Thyroid gland (tissue), 4 donors: ENCODE results near the gene NYNRIN.

Source experiments
- POLR2A ChIP-seq, 2 donors: fragments of 450-650 bp; IDR thresholded peaks; one replicate each; pipeline ENCODE4 v1.6.1; 2017; ENCODE audit warnings: antibody characterized with exemption in 2 of 2, mild to moderate bottlenecking in 2 of 2, moderate library complexity in 1 of 2
- TF ChIP-seq, protein P1 (sequence below), 6 experiments: fragments of 200-600 bp in 3 of 6; fragments of 450-650 bp in 3 of 6; sonication (generic) in 3 of 6; IDR thresholded peaks; one replicate each; pipeline ENCODE4 v1.5.1; 2016 to 2019; ENCODE audit warnings: antibody characterized with exemption in 6 of 6, mild to moderate bottlenecking in 2 of 6, inconsistent platforms in 1 of 6, moderate library complexity in 1 of 6

DNA sequence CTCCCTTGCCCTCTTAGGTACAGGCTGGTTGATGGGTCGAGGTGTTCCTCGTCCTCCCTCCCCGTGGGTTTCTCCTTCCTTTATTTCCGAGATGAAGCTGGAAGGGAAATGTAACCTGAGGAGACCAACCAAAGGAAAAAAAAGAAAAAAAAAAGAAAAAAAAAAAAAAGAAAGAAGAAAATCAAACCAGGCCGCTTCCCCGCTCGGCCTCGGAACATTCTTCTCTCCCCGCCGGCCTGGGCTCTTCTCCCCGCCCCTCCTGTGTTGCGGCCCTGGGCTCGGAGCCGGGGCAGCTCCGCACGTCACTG, 32.4 kb upstream of the NYNRIN start:
- TF ChIP-seq, protein P1, sequence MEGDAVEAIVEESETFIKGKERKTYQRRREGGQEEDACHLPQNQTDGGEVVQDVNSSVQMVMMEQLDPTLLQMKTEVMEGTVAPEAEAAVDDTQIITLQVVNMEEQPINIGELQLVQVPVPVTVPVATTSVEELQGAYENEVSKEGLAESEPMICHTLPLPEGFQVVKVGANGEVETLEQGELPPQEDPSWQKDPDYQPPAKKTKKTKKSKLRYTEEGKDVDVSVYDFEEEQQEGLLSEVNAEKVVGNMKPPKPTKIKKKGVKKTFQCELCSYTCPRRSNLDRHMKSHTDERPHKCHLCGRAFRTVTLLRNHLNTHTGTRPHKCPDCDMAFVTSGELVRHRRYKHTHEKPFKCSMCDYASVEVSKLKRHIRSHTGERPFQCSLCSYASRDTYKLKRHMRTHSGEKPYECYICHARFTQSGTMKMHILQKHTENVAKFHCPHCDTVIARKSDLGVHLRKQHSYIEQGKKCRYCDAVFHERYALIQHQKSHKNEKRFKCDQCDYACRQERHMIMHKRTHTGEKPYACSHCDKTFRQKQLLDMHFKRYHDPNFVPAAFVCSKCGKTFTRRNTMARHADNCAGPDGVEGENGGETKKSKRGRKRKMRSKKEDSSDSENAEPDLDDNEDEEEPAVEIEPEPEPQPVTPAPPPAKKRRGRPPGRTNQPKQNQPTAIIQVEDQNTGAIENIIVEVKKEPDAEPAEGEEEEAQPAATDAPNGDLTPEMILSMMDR (IDR thresholded peaks at IDR 0.05) = no peak
- peak in 1 of 2 donors; percentile 75 for TF ChIP-seq POLR2A (IDR thresholded peaks at IDR 0.05)
